Central memory CD4-positive, alpha-beta T cell (primary cell): ENCODE measurements around the gene HTATIP2.
"Not testable (repeated sequence)": the region's sequence is repeated elsewhere in the genome, so short reads cannot be mapped to it uniquely, and the experiment has no call there.

Source experiments
- DNase-seq: peaks from one replicate; pipeline ENCODE4 v3.0.0; 2022

HTATIP2 gene

GRCh38 chr11:20372081-20372626, 8.6 kb downstream of the HTATIP2 start:
- no peak for DNase-seq

GRCh38 chr11:20373147-20373546, 9.6 kb downstream of the HTATIP2 start:
- DNase-seq: no peak

GRCh38 chr11:20373568-20374209, 10.2 kb downstream of the HTATIP2 start:
- DNase-seq: no peak

- DNase-seq: no peak
These were observed 11.3 kb downstream of the HTATIP2 start for GRCh38 chr11:20374741-20375300.

- no peak for DNase-seq
These were observed 12.7 kb downstream of the HTATIP2 start for GRCh38 chr11:20376162-20376730.

GRCh38 chr11:20385996-20386395, 22.5 kb downstream of the HTATIP2 start:
- not testable (repeated sequence) for DNase-seq

GRCh38 chr11:20387261-20388095, 24.0 kb downstream of the HTATIP2 start, which contains the start of gene PRMT3:
PRMT3 (plus strand) TSS chr11:20387716; CDS start chr11:20387747, 31 bp downstream.
- DNase-seq: peak; percentile 97

GRCh38 chr11:20388096-20389055, 24.9 kb downstream of the HTATIP2 start:
- no peak for DNase-seq

GRCh38 chr11:20397281-20397680, 33.8 kb downstream of the HTATIP2 start:
- peak; percentile 32 for DNase-seq

- no peak for DNase-seq
These were observed 36.0 kb downstream of the HTATIP2 start for GRCh38 chr11:20399498-20399897.

- DNase-seq: no peak
These were observed 39.5 kb downstream of the HTATIP2 start for GRCh38 chr11:20403059-20403458.

GRCh38 chr11:20406484-20406883, 43.0 kb downstream of the HTATIP2 start:
- no peak for DNase-seq

GRCh38 chr11:20407344-20407743, 43.8 kb downstream of the HTATIP2 start:
- DNase-seq: no peak

- no peak for DNase-seq
These were observed 51.9 kb downstream of the HTATIP2 start for GRCh38 chr11:20415432-20415831.

- no peak for DNase-seq
These were observed 54.3 kb downstream of the HTATIP2 start for GRCh38 chr11:20417771-20418170.

- DNase-seq: no peak
These were observed 58.4 kb downstream of the HTATIP2 start for GRCh38 chr11:20421946-20422345.

GRCh38 chr11:20429216-20429615, 65.7 kb downstream of the HTATIP2 start:
- no peak for DNase-seq
